ENCODE data around the gene CCDC148.

The CCDC148 gene

DNA sequence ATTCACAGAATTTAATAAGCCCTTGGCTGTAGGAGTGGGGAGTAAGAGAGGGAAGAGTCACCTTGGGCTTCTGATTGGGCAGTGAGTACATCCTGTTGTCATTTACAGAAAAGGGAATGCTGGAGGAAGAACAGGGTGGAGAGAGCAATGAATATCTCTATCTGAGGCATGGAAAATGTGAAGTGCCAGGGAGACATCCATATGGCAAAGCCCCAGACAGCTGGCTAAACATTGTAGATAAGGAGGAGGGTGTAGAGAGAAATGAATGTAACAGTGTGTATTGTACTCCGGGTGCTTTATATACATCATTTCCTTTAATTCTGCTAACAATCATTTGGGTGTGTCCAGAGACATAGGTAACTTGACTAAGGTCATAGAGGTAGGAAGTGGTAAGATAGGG is 251.3 kb downstream of the CCDC148 start:
- H3K9me2 ChIP-seq (replicated peaks; ENCODE audit: control insufficient read depth, low read length): no peaks in the 10 kb centered on the region
- no peak overlapping the region for H3K27ac ChIP-seq (ENCODE audit: low read depth, low read length)
- H4K20me1 ChIP-seq (ENCODE audit: control insufficient read depth, insufficient read depth, low read depth, low read length): no peaks in the 10 kb centered on the region
- TF ChIP-seq, protein P1, sequence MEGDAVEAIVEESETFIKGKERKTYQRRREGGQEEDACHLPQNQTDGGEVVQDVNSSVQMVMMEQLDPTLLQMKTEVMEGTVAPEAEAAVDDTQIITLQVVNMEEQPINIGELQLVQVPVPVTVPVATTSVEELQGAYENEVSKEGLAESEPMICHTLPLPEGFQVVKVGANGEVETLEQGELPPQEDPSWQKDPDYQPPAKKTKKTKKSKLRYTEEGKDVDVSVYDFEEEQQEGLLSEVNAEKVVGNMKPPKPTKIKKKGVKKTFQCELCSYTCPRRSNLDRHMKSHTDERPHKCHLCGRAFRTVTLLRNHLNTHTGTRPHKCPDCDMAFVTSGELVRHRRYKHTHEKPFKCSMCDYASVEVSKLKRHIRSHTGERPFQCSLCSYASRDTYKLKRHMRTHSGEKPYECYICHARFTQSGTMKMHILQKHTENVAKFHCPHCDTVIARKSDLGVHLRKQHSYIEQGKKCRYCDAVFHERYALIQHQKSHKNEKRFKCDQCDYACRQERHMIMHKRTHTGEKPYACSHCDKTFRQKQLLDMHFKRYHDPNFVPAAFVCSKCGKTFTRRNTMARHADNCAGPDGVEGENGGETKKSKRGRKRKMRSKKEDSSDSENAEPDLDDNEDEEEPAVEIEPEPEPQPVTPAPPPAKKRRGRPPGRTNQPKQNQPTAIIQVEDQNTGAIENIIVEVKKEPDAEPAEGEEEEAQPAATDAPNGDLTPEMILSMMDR (IDR thresholded peaks at IDR 0.05; ENCODE audit: low read depth, low read length, poor library complexity, severe bottlenecking): no peak
- TF ChIP-seq EZH2phosphoT487 (IDR thresholded peaks at IDR 0.05; ENCODE audit: borderline replicate concordance, low read length): no peak
- H3K79me2 ChIP-seq (ENCODE audit: control insufficient read depth, low read length): no peaks in the 10 kb centered on the region
- H3K4me3 ChIP-seq (ENCODE audit: low read length): no peak overlapping the region
- H3K27me3 ChIP-seq (ENCODE audit: control insufficient read depth, low read length): no peaks in the 10 kb centered on the region; the same call in 1 of the 2 replicates
- no peaks in the 10 kb centered on the region for H3K4me1 ChIP-seq (ENCODE audit: control insufficient read depth, low read length)
- H3F3A ChIP-seq (ENCODE audit: control insufficient read depth, insufficient read depth): no peaks in the 10 kb centered on the region
- H3K4me2 ChIP-seq (ENCODE audit: low read length): no peak overlapping the region
- no peaks in the 10 kb centered on the region for H3K9me3 ChIP-seq (ENCODE audit: control insufficient read depth, insufficient read depth, low read length)
- no peaks in the 10 kb centered on the region for H3K36me3 ChIP-seq (ENCODE audit: control insufficient read depth, low read length)

DNA sequence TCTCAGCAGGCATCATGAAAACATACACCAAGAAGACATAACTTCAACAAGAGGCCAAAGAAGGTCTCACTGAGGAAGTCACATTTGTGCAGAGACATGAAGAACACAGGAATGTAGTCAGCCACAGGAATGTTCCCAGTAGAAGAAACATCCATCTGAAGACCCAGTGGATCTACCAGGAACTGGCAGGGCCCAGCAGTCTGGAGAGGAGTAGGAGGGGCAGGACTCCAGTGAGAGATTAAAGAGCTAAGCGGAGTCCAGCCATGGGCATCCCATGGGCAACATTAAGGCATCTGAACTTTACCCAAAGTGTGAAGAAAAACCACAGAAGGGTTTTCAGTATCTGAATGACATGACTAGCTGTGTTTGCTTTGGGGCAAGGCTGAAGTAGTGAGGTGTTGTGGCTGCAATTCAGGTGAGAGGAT is 251.8 kb downstream of the CCDC148 start:
- no peaks in the 10 kb centered on the region for H3K9me3 ChIP-seq (ENCODE audit: control insufficient read depth, insufficient read depth, low read length)
- no peaks in the 10 kb centered on the region for H3K36me3 ChIP-seq (ENCODE audit: control insufficient read depth, low read length)
- no peaks in the 10 kb centered on the region for H3K79me2 ChIP-seq (ENCODE audit: control insufficient read depth, low read length)
- no peaks in the 10 kb centered on the region for H4K20me1 ChIP-seq (ENCODE audit: control insufficient read depth, insufficient read depth, low read depth, low read length)
- H3K4me1 ChIP-seq (ENCODE audit: control insufficient read depth, low read length): no peaks in the 10 kb centered on the region
- H3K27ac ChIP-seq (ENCODE audit: low read depth, low read length): no peak overlapping the region
- H3K9me2 ChIP-seq (replicated peaks; ENCODE audit: control insufficient read depth, low read length): no peaks in the 10 kb centered on the region
- H3K27me3 ChIP-seq (ENCODE audit: control insufficient read depth, low read length): no peaks in the 10 kb centered on the region; the same call in 1 of the 2 replicates
- H3K4me3 ChIP-seq (ENCODE audit: low read length): no peak overlapping the region
- TF ChIP-seq, protein P1 (IDR thresholded peaks at IDR 0.05; ENCODE audit: low read depth, low read length, poor library complexity, severe bottlenecking): no peak
- no peak for TF ChIP-seq EZH2phosphoT487 (IDR thresholded peaks at IDR 0.05; ENCODE audit: borderline replicate concordance, low read length)
- H3F3A ChIP-seq (ENCODE audit: control insufficient read depth, insufficient read depth): no peaks in the 10 kb centered on the region
- no peak overlapping the region for H3K4me2 ChIP-seq (ENCODE audit: low read length)

DNA sequence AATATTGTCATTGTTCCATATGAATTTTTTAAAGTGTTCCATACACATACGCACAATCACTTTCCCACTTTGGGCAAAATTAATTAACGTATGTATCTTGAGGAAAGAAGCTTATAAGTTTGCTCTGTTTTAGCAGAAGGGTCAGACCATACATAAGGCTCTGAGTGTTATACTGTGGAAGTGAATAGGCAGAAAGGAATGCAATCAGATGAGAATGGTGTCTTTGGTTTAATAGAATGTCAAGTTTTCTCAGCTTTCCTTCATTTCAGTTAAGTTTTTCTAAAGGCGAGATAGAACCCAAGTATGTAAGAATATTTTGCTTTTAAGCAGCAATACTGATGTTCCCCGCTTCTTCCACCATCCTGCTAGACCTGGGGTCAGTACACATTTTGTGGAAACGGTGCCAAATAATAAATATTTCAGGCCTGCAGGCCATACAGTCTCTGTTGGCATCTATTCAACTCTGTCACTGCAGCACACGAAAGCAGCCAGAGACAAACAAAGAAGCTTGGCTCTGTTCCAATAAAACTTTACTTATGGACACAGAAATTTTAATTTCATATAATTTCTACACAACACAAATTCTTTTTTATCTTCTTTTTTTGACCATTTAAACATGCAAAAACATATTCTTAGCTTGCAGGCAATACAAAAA is 254.3 kb downstream of the CCDC148 start:
- Histone ChIP-seq H3F3A (ENCODE audit: control insufficient read depth, insufficient read depth) (no peaks in the 10 kb centered on the region), H3K4me3 (ENCODE audit: low read length) (no peak overlapping the region), H3K4me1 (ENCODE audit: control insufficient read depth, low read length) (no peaks in the 10 kb centered on the region), H3K27me3 (ENCODE audit: control insufficient read depth, low read length) (no peaks in the 10 kb centered on the region; the same call in 1 of the 2 replicates), H3K9me2 (replicated peaks; ENCODE audit: control insufficient read depth, low read length) (no peaks in the 10 kb centered on the region), H3K79me2 (ENCODE audit: control insufficient read depth, low read length) (no peaks in the 10 kb centered on the region), H3K9me3 (ENCODE audit: control insufficient read depth, insufficient read depth, low read length) (no peaks in the 10 kb centered on the region), H4K20me1 (ENCODE audit: control insufficient read depth, insufficient read depth, low read depth, low read length) (no peaks in the 10 kb centered on the region), H3K4me2 (ENCODE audit: low read length) (no peak overlapping the region), H3K27ac (ENCODE audit: low read depth, low read length) (no peak overlapping the region), H3K36me3 (ENCODE audit: control insufficient read depth, low read length) (no peaks in the 10 kb centered on the region)
- TF ChIP-seq, protein P1 (IDR thresholded peaks at IDR 0.05; ENCODE audit: low read depth, low read length, poor library complexity, severe bottlenecking): no peak
- no peak for TF ChIP-seq EZH2phosphoT487 (IDR thresholded peaks at IDR 0.05; ENCODE audit: borderline replicate concordance, low read length)
